Pancreas (tissue), 10 donors: Measurements from ENCODE around the gene ANKS1B. TPM values are rescaled to one million over a fixed set of nuclear protein-coding genes. Genes with fewer than 3 reads are reported as not detected.

Experiments used
- ATAC-seq, 4 donors: fragments of 200-7000 bp; cut with Tn5 transposase; one replicate each; pipeline versions ENCODE4 v1.8.0 to v1.9.1; 2020; ENCODE audit warnings: mild to moderate bottlenecking in 4 of 4, moderate library complexity in 4 of 4
- DNase-seq, 6 donors: peaks; one replicate each; pipeline ENCODE4 v3.0.0-alpha.2; 2020
- FAIRE-seq: peaks from 2 replicates; lab custom pipeline; 2012; peaks lifted over from hg19 to GRCh38; lab: Jason Lieb, UNC
- H3K27ac ChIP-seq, 4 donors: fragments of 200-600 bp; sonication (generic); 1 replicate in 3 of 4; 2 replicates in 1 of 4; pipeline versions ENCODE4 v1.5.0 to v1.8.0; 2020
- H3K27me3 ChIP-seq, 4 donors: fragments of 200-600 bp; one replicate each; pipeline ENCODE4 v1.8.0; 2021
- H3K36me3 ChIP-seq, 3 donors: fragments of 200-600 bp; sonication (generic) in 1 of 3; one replicate each; pipeline versions ENCODE4 v1.5.0 to v1.8.0; 2020 to 2021
- H3K4me1 ChIP-seq, 3 donors: fragments of 200-600 bp; one replicate each; pipeline ENCODE4 v1.8.0; 2021
- H3K4me3 ChIP-seq, 4 donors: fragments of 200-600 bp; sonication (generic) in 2 of 4; one replicate each; pipeline versions ENCODE4 v1.5.0 to v1.8.0; 2020 to 2021
- H3K9me3 ChIP-seq, 4 donors: fragments of 200-600 bp; one replicate each; pipeline ENCODE4 v1.8.0; 2021
- CTCF ChIP-seq, 4 donors: fragments of 200-600 bp; sonication (generic) in 3 of 4; IDR thresholded peaks; one replicate each; pipeline versions ENCODE4 v1.5.0 to v1.8.0; 2021; ENCODE audit warnings: antibody characterized with exemption in 4 of 4
- WGBS, 2 donors: extraction: QIAGEN DNeasy Blood & Tissue Kit; methylation state at CpG; one replicate each; pipeline ENCODE4 v1.1.7; 2013; 5-methylcytosine and 5-hydroxymethylcytosine counted together
- intact Hi-C, 3 donors: fragments of 100-400 bp; cut with DNase I; formaldehyde crosslinking; loops; one replicate each; pipeline versions ENCODE4 v1.11.1 to v1.14.2; 2022
- polyA plus RNA-seq, 2 donors: library from polyadenylated mRNA; stranded (reverse); fragments of 200-250 nt; gene quantifications; one replicate each; pipeline ENCODE4 v1.2.3, GENCODE V29; 2013
- total RNA-seq, 6 donors: library from RNA; stranded (reverse); fragmentation: NEBNext Ultra II Directional in 4 of 6; extraction: Animal tissue kit (Norgen Biotek cat#: 25700) in 4 of 6; gene quantifications; one replicate each; pipeline versions ENCODE4 v1.2.1 to v1.2.4, GENCODE V29; 2021 to 2023
- donor health status: healthy with polysubstance abuse.
- donor health status: DM: no; HTN: no; CAD: no; lungs with moderate emphysema.
- donor health status: DM: no; HTN: no; CAD: no.
- donor health status: control.
- donor health status: control.
- donor health status: Bipolar disorder and iron deficiency.
- donor health status: DM: yes; HTN: yes; CAD: no.
- donor health status: DM: no; HTN: no; CAD: no.
- donor health status: DM: no; HTN: no; CAD: no.
- donor health status: DM: yes; HTN: yes; CAD: no.

Gene ANKS1B
- total and polyA plus RNA-seq, 8 donors, result 0.49 to 3.2 (median 1.9) TPM

- intact Hi-C loops, result loop anchor here in 1 of 3 donors (10.0 kb wide), 1 partner anchor 305 kb away; no protein-coding TSS in a partner anchor
- no peak for TF ChIP-seq CTCF (IDR thresholded peaks at IDR 0.05)
- peak; percentile 89 to 95 (median 92) for ATAC-seq
- no peak for FAIRE-seq
- Histone ChIP-seq H3K9me3 (no peaks in the 10 kb centered on the region), H3K27ac (peak overlapping the region in 1 of 4 donors; percentile 10), H3K27me3 (no peaks in the 10 kb centered on the region), H3K4me3 (no peak overlapping the region), H3K4me1 (peaks cover 7 to 17% (median 15%) of the 10 kb centered on the region in 3 donors), H3K36me3 (no peaks in the 10 kb centered on the region)
- 4 to 10% methylated on average over 3 of the region's 3 CpGs for WGBS, 2 donors
- DNase-seq, result peak in 2 of 6 donors; percentile 22 to 39
Observed at GRCh38 chr12:98699586-98699985, 1285.2 kb downstream of the ANKS1B start.

- H3K4me3 ChIP-seq, result no peak overlapping the region
- peak overlapping the region in 1 of 4 donors; percentile 10 for H3K27ac ChIP-seq
- peaks cover 7 to 17% (median 15%) of the 10 kb centered on the region in 3 donors for H3K4me1 ChIP-seq
- no peaks in the 10 kb centered on the region for H3K27me3 ChIP-seq
- ATAC-seq (peak; percentile 90 to 97 (median 94)), FAIRE-seq (no peak), DNase-seq (peak in 5 of 6 donors; percentile 51 to 75 (median 60))
- no peaks in the 10 kb centered on the region for H3K9me3 ChIP-seq
- intact Hi-C loops, result loop anchor here in 1 of 3 donors (10.0 kb wide), 1 partner anchor 306 kb away; no protein-coding TSS in a partner anchor
- TF ChIP-seq CTCF (IDR thresholded peaks at IDR 0.05), result peak; percentile 26 to 55 (median 26)
- no peaks in the 10 kb centered on the region for H3K36me3 ChIP-seq
- 24 to 27% methylated on average over 6 of the region's 6 CpGs for WGBS, 2 donors
Observed at GRCh38 chr12:98698603-98699463, 1285.9 kb downstream of the ANKS1B start.

- Histone ChIP-seq H3K9me3 (no peaks in the 10 kb centered on the region), H3K27me3 (no peaks in the 10 kb centered on the region), H3K27ac (no peak overlapping the region), H3K36me3 (no peaks in the 10 kb centered on the region), H3K4me3 (no peak overlapping the region), H3K4me1 (peaks cover 0 to 17% (median 15%) of the 10 kb centered on the region in 3 donors)
- DNase-seq (no peak), ATAC-seq (no peak), FAIRE-seq (no peak)
- intact Hi-C loops, result loop anchor here in 1 of 3 donors (10.0 kb wide), 1 partner anchor 308 kb away; no protein-coding TSS in a partner anchor
- 81 to 90% methylated on average over 2 of the region's 2 CpGs for WGBS, 2 donors
- no peak for TF ChIP-seq CTCF (IDR thresholded peaks at IDR 0.05)
Observed at GRCh38 chr12:98697209-98697608, 1287.5 kb downstream of the ANKS1B start.

DNA sequence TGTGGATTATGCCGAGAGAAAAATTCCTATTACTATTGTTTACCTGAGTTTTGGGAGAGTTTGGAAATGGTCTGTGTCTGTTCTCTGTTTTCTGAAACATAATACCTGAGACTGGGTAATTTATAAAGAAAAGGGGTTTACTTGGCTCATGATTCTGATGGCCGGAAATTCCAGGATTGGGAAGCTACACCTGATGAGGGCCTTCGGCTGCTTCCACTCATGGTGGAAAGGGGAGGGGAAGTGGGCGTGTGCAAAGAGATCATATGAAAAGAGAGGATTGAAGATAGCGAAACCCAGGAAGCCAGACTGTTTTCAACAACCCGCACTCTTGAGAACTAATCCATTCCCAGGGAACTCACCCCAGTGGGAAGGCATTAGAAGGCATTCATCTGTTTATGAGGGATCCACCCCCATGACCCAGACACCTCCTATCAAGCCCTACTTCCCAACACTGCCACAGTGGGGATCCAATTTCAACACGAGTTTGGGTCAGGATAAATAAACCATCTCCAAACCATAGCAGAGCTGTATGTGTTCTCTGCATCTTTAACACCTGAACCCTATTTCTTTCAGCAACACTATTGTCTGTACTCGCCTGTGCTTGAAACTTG, 1288.6 kb downstream of the ANKS1B start:
- Histone ChIP-seq H3K4me3 (no peak overlapping the region), H3K36me3 (no peaks in the 10 kb centered on the region), H3K4me1 (peaks cover 0 to 19% (median 15%) of the 10 kb centered on the region in 3 donors), H3K27me3 (no peaks in the 10 kb centered on the region), H3K9me3 (no peaks in the 10 kb centered on the region), H3K27ac (no peak overlapping the region)
- DNase-seq, result no peak
- no peak for ATAC-seq
- TF ChIP-seq CTCF (IDR thresholded peaks at IDR 0.05), result no peak
- intact Hi-C loops, result loop anchor here in 1 of 3 donors (10.0 kb wide), 1 partner anchor 309 kb away; no protein-coding TSS in a partner anchor
- WGBS, 2 donors, result 81 to 83% methylated on average over 8 of the region's 8 CpGs
- FAIRE-seq, result no peak
